ENCODE measurements around the gene FRMD4B. TPM values are rescaled to one million over a fixed set of nuclear protein-coding genes. Genes with fewer than 3 reads are reported as not detected.
A peak's percentile ranks its signal among the peaks of the same experiment; 100 is the strongest.
"Not testable (repeated sequence)": the region's sequence is repeated elsewhere in the genome, so short reads cannot be mapped to it uniquely, and the experiment has no call there.

The FRMD4B gene
- total RNA-seq, 4 donors from 2014 or later = 9.3 to 54.5 (median 27.9) TPM

DNA sequence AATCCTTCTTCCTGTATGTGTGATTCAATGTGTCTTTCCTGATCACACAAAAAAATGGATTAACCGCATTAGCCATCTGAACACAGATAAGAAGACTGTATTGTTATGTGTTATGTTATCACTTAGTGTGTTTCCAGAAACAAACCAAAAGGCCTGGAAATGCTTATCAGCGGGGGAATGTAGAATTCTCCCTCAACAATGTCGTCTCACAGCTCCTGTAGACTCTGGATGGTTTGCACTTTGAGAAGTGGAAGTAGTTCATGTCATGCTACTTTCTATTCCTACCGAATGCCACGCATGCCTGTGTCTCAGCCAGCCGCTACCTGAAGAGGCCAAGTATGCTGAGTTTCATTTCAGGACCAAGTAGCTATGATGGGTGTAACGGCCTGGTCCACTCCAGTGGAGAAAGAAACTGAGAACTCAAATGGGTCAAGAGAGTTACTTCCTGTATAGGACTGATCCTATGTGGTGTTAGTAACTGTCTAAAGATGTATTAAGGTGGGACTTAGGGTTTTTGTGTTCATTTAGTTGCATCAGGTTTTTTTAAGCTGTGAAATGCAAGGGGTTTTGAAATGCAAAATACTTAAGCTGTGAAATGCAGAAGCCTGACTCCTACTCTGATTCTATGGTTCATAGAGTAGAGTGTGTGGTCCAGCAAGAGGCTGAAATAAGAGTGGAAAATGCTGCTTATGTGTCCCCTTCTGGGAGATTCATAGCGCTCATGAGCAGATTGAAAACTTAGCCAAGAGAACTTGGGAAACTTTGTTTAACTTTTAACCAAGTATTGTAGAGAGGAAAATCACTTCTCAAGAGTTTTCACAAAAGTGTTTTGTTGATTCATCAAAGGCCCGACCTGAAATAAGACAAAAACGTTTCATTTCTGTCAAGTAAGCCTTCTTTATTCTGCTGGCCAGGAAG is 145.0 kb downstream of the FRMD4B start:
- H3K4me3 ChIP-seq = no peak overlapping the region
- H3K36me3 ChIP-seq = no peaks in the 10 kb centered on the region
- TF ChIP-seq, protein P1, sequence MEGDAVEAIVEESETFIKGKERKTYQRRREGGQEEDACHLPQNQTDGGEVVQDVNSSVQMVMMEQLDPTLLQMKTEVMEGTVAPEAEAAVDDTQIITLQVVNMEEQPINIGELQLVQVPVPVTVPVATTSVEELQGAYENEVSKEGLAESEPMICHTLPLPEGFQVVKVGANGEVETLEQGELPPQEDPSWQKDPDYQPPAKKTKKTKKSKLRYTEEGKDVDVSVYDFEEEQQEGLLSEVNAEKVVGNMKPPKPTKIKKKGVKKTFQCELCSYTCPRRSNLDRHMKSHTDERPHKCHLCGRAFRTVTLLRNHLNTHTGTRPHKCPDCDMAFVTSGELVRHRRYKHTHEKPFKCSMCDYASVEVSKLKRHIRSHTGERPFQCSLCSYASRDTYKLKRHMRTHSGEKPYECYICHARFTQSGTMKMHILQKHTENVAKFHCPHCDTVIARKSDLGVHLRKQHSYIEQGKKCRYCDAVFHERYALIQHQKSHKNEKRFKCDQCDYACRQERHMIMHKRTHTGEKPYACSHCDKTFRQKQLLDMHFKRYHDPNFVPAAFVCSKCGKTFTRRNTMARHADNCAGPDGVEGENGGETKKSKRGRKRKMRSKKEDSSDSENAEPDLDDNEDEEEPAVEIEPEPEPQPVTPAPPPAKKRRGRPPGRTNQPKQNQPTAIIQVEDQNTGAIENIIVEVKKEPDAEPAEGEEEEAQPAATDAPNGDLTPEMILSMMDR (IDR thresholded peaks at IDR 0.05) = no peak
- no peak for TF ChIP-seq POLR2A (IDR thresholded peaks at IDR 0.05)
- H3K4me1 ChIP-seq = no peaks in the 10 kb centered on the region
- no peaks in the 10 kb centered on the region for H3K27me3 ChIP-seq
- DNase-seq = no peak
- H3K9me3 ChIP-seq = no peaks in the 10 kb centered on the region
- no peak overlapping the region for H3K27ac ChIP-seq

DNA sequence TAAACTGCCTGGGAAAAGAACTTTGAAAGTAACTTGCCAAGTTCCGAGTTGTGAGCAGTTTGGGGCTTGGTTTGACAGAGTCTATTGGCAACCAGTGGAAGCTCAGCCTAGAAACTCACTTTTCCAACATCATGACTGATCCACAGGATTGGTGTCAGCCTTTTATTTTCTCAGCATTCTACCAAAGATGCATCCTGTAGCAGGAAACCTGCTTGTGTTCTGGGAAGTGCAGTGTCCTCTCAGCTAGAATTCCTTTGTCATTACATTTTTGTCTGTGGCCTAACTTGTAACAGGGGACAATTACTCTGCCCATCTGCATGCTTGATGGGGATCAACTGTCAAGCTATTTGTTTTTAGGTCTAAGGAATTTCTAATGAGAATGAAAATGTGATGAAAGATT is 146.8 kb downstream of the FRMD4B start:
- Histone ChIP-seq H3K36me3 (no peaks in the 10 kb centered on the region), H3K27ac (no peak overlapping the region), H3K27me3 (no peaks in the 10 kb centered on the region), H3K9me3 (no peaks in the 10 kb centered on the region), H3K4me3 (no peak overlapping the region), H3K4me1 (no peaks in the 10 kb centered on the region)
- TF ChIP-seq POLR2A (IDR thresholded peaks at IDR 0.05) = no peak
- TF ChIP-seq, protein P1 (IDR thresholded peaks at IDR 0.05) = no peak
- DNase-seq = no peak

DNA sequence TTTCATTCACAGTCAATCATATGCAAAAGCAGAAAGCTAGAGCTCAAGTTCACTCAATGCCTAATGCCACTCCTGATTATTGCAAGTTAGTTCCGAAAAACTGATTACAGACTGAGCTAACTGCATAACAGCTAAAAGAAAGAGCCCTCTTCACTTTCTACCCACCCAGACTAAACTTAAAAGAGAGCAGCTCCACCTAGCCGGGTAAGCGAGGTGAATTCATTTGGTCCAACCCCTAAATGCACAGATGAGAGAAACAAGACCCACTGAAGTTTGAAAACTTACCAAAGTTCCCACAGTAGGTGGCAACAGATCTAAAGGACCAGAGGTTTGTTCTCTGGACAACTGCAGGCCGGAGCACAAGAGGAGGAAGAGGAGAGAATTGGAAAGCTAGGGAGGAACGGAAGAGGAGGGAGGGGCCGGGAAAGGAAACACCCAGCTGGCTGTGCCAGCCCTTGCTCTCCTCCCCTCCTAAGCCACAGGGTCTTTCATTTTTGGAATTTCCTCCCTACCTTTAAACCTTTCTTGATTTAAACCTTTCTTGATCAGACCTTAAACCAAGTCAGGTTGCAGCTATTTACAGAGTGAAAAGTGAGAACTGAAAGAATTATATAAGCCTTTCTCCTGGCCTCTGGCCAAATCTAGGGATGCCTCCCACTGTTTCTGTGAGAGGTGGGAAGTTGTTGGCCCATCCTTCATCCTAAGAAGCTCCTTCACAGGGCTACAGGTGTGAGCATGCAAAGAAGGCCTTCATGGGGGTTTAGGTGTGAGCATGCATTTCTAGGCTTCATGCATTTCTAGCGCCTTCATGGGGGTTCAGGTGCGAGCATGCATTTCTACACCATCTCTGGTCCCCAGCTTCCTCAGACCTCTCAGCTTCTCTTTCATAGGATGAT is 148.8 kb downstream of the FRMD4B start:
- Histone ChIP-seq H3K9me3 (no peaks in the 10 kb centered on the region), H3K4me3 (peak overlapping the region in 2 of 4 donors; percentile 10 to 36), H3K36me3 (no peaks in the 10 kb centered on the region), H3K27me3 (no peaks in the 10 kb centered on the region), H3K27ac (no peak overlapping the region), H3K4me1 (no peaks in the 10 kb centered on the region)
- TF ChIP-seq, protein P1 (IDR thresholded peaks at IDR 0.05) = no peak
- no peak for TF ChIP-seq POLR2A (IDR thresholded peaks at IDR 0.05)
- DNase-seq = no peak

DNA sequence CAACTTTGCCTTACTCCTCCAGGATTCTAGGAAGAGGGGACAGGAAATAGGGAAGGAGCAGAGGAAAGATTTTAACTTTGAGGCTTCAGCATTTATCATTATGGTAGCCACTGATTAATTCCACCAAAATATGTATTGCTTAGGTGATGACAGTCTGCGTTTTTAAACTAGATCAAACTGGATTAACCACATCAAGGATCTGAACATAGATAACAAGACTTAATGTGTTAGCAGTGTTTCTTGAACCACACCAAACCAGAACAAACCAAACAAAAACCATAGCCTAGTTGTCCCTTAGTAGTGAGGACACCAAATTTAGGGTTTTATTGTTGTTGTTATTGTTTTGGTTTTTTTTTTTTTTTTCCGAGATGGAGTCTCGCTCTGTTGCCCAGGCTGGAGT is 150.0 kb downstream of the FRMD4B start:
- H3K27ac ChIP-seq = no peak overlapping the region
- H3K4me3 ChIP-seq = no peak overlapping the region
- no peak for DNase-seq
- H3K27me3 ChIP-seq = no peaks in the 10 kb centered on the region
- no peaks in the 10 kb centered on the region for H3K4me1 ChIP-seq
- TF ChIP-seq, protein P1 (IDR thresholded peaks at IDR 0.05) = no peak
- TF ChIP-seq POLR2A (IDR thresholded peaks at IDR 0.05) = no peak
- H3K36me3 ChIP-seq = no peaks in the 10 kb centered on the region
- H3K9me3 ChIP-seq = no peaks in the 10 kb centered on the region

DNA sequence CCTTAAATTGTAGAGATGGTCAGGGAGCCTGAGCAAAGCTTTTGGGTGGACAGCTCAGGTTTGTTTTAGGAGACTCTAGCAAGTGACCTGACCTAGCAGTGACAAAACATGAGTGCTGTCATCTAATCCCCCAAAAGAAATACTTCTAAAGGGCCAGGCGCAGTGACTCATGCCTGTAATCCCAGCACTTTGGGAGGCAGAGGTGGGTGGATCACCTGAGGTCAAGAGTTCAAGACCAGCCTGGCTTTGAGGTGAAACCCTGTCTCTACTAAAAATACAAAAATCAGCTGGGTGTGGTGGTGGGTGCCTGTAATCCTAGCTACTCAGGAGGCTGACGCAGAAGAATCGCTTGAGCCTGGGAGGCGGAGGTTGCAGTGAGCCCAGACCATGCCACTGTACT is 150.7 kb downstream of the FRMD4B start:
- H3K4me3 ChIP-seq, H3K27me3 ChIP-seq, H3K4me1 ChIP-seq, DNase-seq, H3K27ac ChIP-seq, H3K36me3 ChIP-seq, H3K9me3 ChIP-seq: not testable (repeated sequence)

DNA sequence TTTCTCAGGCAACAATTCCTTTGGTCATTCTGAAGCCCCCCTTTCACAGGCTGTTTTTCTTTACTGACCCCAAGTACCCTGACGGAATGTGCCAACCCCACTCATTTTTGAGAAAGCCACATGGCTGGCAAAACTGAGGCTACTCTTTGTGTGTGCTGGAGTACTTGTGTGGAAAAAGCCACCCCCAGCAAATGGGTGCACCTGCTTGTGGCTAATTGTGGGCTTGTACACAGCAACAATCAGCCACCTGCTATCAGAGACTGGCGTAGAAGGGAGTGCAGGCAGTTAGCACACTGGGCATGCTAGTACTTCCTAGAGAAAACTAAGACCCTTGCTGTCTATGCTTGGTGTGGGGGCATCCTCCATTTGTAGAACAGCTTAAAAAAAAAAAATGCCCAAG is 153.4 kb downstream of the FRMD4B start:
- no peak overlapping the region for H3K27ac ChIP-seq
- no peak overlapping the region for H3K4me3 ChIP-seq
- H3K36me3 ChIP-seq = no peaks in the 10 kb centered on the region
- no peaks in the 10 kb centered on the region for H3K4me1 ChIP-seq
- DNase-seq = no peak
- H3K9me3 ChIP-seq = no peaks in the 10 kb centered on the region
- TF ChIP-seq, protein P1 (IDR thresholded peaks at IDR 0.05) = no peak
- TF ChIP-seq POLR2A (IDR thresholded peaks at IDR 0.05) = no peak
- H3K27me3 ChIP-seq = no peaks in the 10 kb centered on the region
